Spleen (tissue), 11 donors: ENCODE results near the gene SLC39A3. TPM values are rescaled to one million over a fixed set of nuclear protein-coding genes. Genes with fewer than 3 reads are reported as not detected.

Experiments
- DNase-seq: peaks from one replicate; pipeline ENCODE4 v3.0.0-alpha.2; 2020
- H3K27ac ChIP-seq, 8 donors: fragments of 200-600 bp; sonication (generic) in 7 of 8; 1 replicate in 4 of 8; 2 replicates in 4 of 8; pipeline versions ENCODE4 v1.5.0 to v1.8.0; 2016 to 2021; ENCODE audit warnings: inconsistent platforms in 4 of 8, mild to moderate bottlenecking in 4 of 8, moderate library complexity in 1 of 8
- H3K27me3 ChIP-seq, 7 donors: fragments of 200-600 bp; sonication (generic) in 6 of 7; replicated peaks in 1 of 7; 1 replicate in 4 of 7; 2 replicates in 3 of 7; pipeline versions ENCODE4 v1.5.0 to v1.8.0; 2016 to 2021; ENCODE audit warnings: inconsistent platforms in 3 of 7, mild to moderate bottlenecking in 1 of 7
- H3K36me3 ChIP-seq, 6 donors: fragments of 200-600 bp; sonication (generic) in 5 of 6; 1 replicate in 4 of 6; 2 replicates in 2 of 6; pipeline versions ENCODE4 v1.5.0 to v1.8.0; 2016 to 2021; ENCODE audit warnings: inconsistent platforms in 2 of 6
- H3K4me1 ChIP-seq, 6 donors: fragments of 200-600 bp; sonication (generic) in 5 of 6; 1 replicate in 3 of 6; 2 replicates in 3 of 6; pipeline versions ENCODE4 v1.5.0 to v1.8.0; 2016 to 2021; ENCODE audit warnings: inconsistent platforms in 3 of 6
- H3K4me3 ChIP-seq, 8 donors: fragments of 200-600 bp; sonication (generic) in 7 of 8; 1 replicate in 4 of 8; 2 replicates in 4 of 8; pipeline versions ENCODE4 v1.5.0 to v1.8.0; 2016 to 2021; ENCODE audit warnings: inconsistent platforms in 4 of 8, mild to moderate bottlenecking in 4 of 8, moderate library complexity in 2 of 8
- H3K9me3 ChIP-seq, 8 donors: fragments of 200-600 bp; sonication (generic) in 7 of 8; 1 replicate in 4 of 8; 2 replicates in 4 of 8; pipeline versions ENCODE4 v1.5.0 to v1.8.0; 2016 to 2021; ENCODE audit warnings: inconsistent platforms in 4 of 8
- CTCF ChIP-seq, 11 experiments: fragments of 200-600 bp in 7 of 11; fragments of 450-650 bp in 4 of 11; sonication (generic) in 4 of 11; IDR thresholded peaks in 8 of 11; conservative IDR thresholded peaks in 3 of 11; 1 replicate in 7 of 11; 2 replicates in 4 of 11; pipeline versions ENCODE4 v1.4.0 to v1.8.0; 2016 to 2021; ENCODE audit warnings: antibody characterized with exemption in 11 of 11, inconsistent platforms in 4 of 11, mild to moderate bottlenecking in 1 of 11
- POLR2A ChIP-seq, 3 donors: fragments of 450-650 bp; IDR thresholded peaks; one replicate each; pipeline ENCODE4 v1.5.1; 2017; ENCODE audit warnings: antibody characterized with exemption in 3 of 3, mild to moderate bottlenecking in 1 of 3
- POLR2AphosphoS5 ChIP-seq, 3 donors: sonication (generic); formaldehyde crosslinking; IDR thresholded peaks; one replicate each; pipeline ENCODE4 v1.5.1; 2017; ENCODE audit warnings: antibody characterized with exemption in 3 of 3
- WGBS, 5 donors: extraction: QIAGEN DNeasy Blood & Tissue Kit in 3 of 5; methylation state at CpG; one replicate each; pipeline versions ENCODE4 v1.1.5 to v1.1.7; 2013 to 2018; 5-methylcytosine and 5-hydroxymethylcytosine counted together
- intact Hi-C: fragments of 100-400 bp; cut with DNase I; formaldehyde crosslinking; loops from one replicate; pipeline ENCODE4 v1.15.0; 2023; ENCODE audit warnings: low total_unique reads
- polyA plus RNA-seq, 3 donors: library from polyadenylated mRNA; stranded (reverse); fragments of 200-250 nt; gene quantifications; one replicate each; pipeline ENCODE4 v1.2.1, GENCODE V29; 2013
- total RNA-seq, 7 donors: library from RNA; depleted of rRNA in 3 of 7; stranded (reverse); fragments of >200 nt in 3 of 7; fragmentation: NEBNext Ultra II Directional in 4 of 7; extraction: Animal tissue kit (Norgen Biotek cat#: 25700) in 4 of 7; gene quantifications; one replicate each; pipeline versions ENCODE4 v1.1.0 to v1.2.1, GENCODE V29; 2016 to 2021
- donor health status: healthy with polysubstance abuse.
- donor health status: DM: no; HTN: no; CAD: no; lungs with moderate emphysema.
- donor health status: DM: no; HTN: no; CAD: no.
- donor health status: Bipolar disorder and iron deficiency.
- donor health status: healthy.
- donor health status: DM: no; HTN: no; CAD: no.
- donor health status: DM: yes; HTN: yes; CAD: no.

The SLC39A3 gene
- total and polyA plus RNA-seq, 10 donors = 19.1 to 42.6 (median 27.4) TPM

GRCh38 chr19:2782329-2782935 is 42.6 kb upstream of the SLC39A3 start:
- no peak for DNase-seq
- H3K4me3 ChIP-seq = peak overlapping the region; percentile 74 to 91 (median 88)
- peaks cover 37 to 89% (median 71%) of the 10 kb centered on the region in 6 donors for H3K4me1 ChIP-seq
- H3K9me3 ChIP-seq = no peaks in the 10 kb centered on the region
- TF ChIP-seq POLR2A (IDR thresholded peaks at IDR 0.05) = no peak
- intact Hi-C loops = no loop called here
- WGBS, 5 donors = 0 to 4% (median 3%) methylated on average over 24 of the region's 24 CpGs
- H3K27ac ChIP-seq = peak overlapping the region; percentile 55 to 97 (median 94)
- no peaks in the 10 kb centered on the region for H3K27me3 ChIP-seq
- peaks cover 0 to 22% (median 0%) of the 10 kb centered on the region in 6 donors for H3K36me3 ChIP-seq

GRCh38 chr19:2780284-2780683 is 40.5 kb upstream of the SLC39A3 start:
- intact Hi-C loops = no loop called here
- no peak for DNase-seq
- H3K27me3 ChIP-seq = no peaks in the 10 kb centered on the region
- peaks cover 0 to 34% (median 0%) of the 10 kb centered on the region in 6 donors for H3K36me3 ChIP-seq
- no peak for TF ChIP-seq CTCF (IDR thresholded peaks at IDR 0.05 in 8 of 11, conservative IDR thresholded peaks at IDR 0.05 in 3 of 11)
- TF ChIP-seq POLR2A (IDR thresholded peaks at IDR 0.05) = no peak
- no peak for TF ChIP-seq POLR2AphosphoS5 (IDR thresholded peaks at IDR 0.05)
- peaks cover 41 to 86% (median 71%) of the 10 kb centered on the region in 6 donors for H3K4me1 ChIP-seq
- H3K9me3 ChIP-seq = no peaks in the 10 kb centered on the region
- H3K27ac ChIP-seq = peak overlapping the region in 2 of 8 donors; percentile 9 to 17
- H3K4me3 ChIP-seq = no peak overlapping the region
- whole genome bisulfite sequencing, 5 donors = 85 to 93% (median 89%) methylated on average over 7 of the region's 7 CpGs

GRCh38 chr19:2779121-2779740 is 39.4 kb upstream of the SLC39A3 start:
- intact Hi-C loops = no loop called here
- H3K36me3 ChIP-seq = peaks cover 0 to 34% (median 0%) of the 10 kb centered on the region in 6 donors
- H3K27me3 ChIP-seq = no peaks in the 10 kb centered on the region
- TF ChIP-seq POLR2AphosphoS5 (IDR thresholded peaks at IDR 0.05) (no peak), CTCF (IDR thresholded peaks at IDR 0.05 in 8 of 11, conservative IDR thresholded peaks at IDR 0.05 in 3 of 11) (no peak), POLR2A (IDR thresholded peaks at IDR 0.05) (no peak)
- no peaks in the 10 kb centered on the region for H3K9me3 ChIP-seq
- WGBS, 5 donors = 76 to 88% (median 86%) methylated on average over 14 of the region's 14 CpGs
- no peak for DNase-seq
- H3K4me3 ChIP-seq = no peak overlapping the region
- H3K4me1 ChIP-seq = peaks cover 46 to 87% (median 73%) of the 10 kb centered on the region in 6 donors
- peak overlapping the region in 3 of 8 donors; percentile 28 to 38 (median 30) for H3K27ac ChIP-seq

GRCh38 chr19:2777952-2778683 is 38.3 kb upstream of the SLC39A3 start:
- TF ChIP-seq POLR2AphosphoS5 (IDR thresholded peaks at IDR 0.05) = no peak
- no peak for TF ChIP-seq POLR2A (IDR thresholded peaks at IDR 0.05)
- no peak for TF ChIP-seq CTCF (IDR thresholded peaks at IDR 0.05 in 8 of 11, conservative IDR thresholded peaks at IDR 0.05 in 3 of 11)
- Histone ChIP-seq H3K36me3 (peaks cover 0 to 34% (median 0%) of the 10 kb centered on the region in 6 donors), H3K4me1 (peaks cover 42 to 81% (median 67%) of the 10 kb centered on the region in 6 donors), H3K9me3 (no peaks in the 10 kb centered on the region), H3K4me3 (no peak overlapping the region), H3K27ac (peak overlapping the region in 3 of 8 donors; percentile 28 to 38 (median 30)), H3K27me3 (no peaks in the 10 kb centered on the region)
- DNase-seq = no peak
- 84 to 96% (median 93%) methylated on average over 19 of the region's 19 CpGs for WGBS, 5 donors
- intact Hi-C loops = no loop called here
